ENCODE measurements around the gene GALNT15.

GALNT15 gene

DNA sequence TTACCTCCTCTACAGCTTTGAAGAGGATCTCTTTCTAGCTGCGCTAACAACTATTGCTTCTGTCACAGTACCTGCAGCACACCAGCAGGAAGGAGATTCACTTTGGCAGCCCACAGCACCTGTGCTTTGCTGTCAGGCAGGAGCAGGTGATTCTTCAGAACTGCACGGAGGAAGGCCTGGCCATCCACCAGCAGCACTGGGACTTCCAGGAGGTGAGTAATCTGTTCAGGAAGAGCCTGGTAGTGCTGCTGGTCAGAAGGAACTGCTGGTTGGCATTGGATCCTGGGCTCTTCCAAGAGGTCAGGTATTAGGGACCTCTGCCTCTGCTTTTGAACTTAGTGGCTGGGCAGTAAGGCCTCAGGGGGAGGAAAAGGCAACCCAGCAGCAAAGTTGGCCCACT lies 48.1 kb downstream of the GALNT15 start:
- H3K4me3 Mint-ChIP-seq, result no peak overlapping the region
- no peaks in the 10 kb centered on the region for H3K4me1 Mint-ChIP-seq
- peaks cover 9% of the 10 kb centered on the region for H3K27me3 Mint-ChIP-seq (ENCODE audit: low read depth)
- H3K27ac Mint-ChIP-seq, result no peak overlapping the region
- no peaks in the 10 kb centered on the region for H3K36me3 Mint-ChIP-seq (ENCODE audit: low read depth)
- peaks cover 4% of the 10 kb centered on the region for H3K9me3 Mint-ChIP-seq
- TF ChIP-seq, protein P1, sequence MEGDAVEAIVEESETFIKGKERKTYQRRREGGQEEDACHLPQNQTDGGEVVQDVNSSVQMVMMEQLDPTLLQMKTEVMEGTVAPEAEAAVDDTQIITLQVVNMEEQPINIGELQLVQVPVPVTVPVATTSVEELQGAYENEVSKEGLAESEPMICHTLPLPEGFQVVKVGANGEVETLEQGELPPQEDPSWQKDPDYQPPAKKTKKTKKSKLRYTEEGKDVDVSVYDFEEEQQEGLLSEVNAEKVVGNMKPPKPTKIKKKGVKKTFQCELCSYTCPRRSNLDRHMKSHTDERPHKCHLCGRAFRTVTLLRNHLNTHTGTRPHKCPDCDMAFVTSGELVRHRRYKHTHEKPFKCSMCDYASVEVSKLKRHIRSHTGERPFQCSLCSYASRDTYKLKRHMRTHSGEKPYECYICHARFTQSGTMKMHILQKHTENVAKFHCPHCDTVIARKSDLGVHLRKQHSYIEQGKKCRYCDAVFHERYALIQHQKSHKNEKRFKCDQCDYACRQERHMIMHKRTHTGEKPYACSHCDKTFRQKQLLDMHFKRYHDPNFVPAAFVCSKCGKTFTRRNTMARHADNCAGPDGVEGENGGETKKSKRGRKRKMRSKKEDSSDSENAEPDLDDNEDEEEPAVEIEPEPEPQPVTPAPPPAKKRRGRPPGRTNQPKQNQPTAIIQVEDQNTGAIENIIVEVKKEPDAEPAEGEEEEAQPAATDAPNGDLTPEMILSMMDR (IDR thresholded peaks at IDR 0.05; ENCODE audit: unreplicated experiment in 3 of 3), result no peak

DNA sequence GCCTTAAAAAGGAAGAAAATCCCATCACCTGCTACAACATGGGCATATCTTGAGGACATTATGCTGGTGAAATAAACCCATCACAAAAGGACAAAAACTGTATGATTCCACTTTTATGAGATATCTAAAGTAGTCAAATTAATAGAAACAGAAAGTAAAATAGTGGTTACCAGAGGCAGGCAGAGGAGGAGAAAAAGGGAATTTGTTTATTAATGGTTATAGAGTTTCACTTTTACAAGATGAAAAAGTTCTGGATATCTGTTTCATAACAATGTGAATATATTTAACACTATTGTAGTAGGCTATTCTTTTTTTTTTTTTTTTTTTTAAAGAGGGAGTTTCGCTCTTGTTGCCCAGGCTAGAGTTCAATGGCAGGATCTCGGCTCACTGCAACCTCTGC lies 49.8 kb downstream of the GALNT15 start:
- TF ChIP-seq, protein P1 (IDR thresholded peaks at IDR 0.05; ENCODE audit: unreplicated experiment in 3 of 3), result no peak
- Mint-ChIP-seq H3K36me3 (ENCODE audit: low read depth) (no peaks in the 10 kb centered on the region), H3K9me3 (peaks cover 4% of the 10 kb centered on the region), H3K27ac (no peak overlapping the region), H3K4me3 (no peak overlapping the region), H3K27me3 (ENCODE audit: low read depth) (peaks cover 12% of the 10 kb centered on the region), H3K4me1 (no peaks in the 10 kb centered on the region)

DNA sequence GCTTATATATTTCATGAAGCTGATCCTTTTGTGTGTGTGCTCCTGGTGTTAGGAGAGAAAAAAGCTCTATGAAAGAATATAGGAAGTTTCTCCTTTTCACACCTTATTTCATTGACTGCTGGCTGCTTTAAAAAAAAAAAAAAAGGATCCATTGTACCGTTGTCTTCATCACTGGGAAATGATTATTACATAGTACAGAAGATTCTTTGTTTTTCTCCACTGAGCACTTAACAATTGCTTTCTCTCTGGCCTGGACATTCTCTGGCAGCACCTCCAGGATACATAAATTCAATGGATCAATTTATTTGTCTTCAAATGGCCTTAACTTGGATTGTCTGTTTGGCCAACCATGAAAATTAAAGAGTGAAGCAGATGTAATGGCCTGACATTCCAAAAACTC lies 53.1 kb downstream of the GALNT15 start:
- H3K4me1 Mint-ChIP-seq, result no peaks in the 10 kb centered on the region
- no peaks in the 10 kb centered on the region for H3K36me3 Mint-ChIP-seq (ENCODE audit: low read depth)
- H3K4me3 Mint-ChIP-seq, result no peak overlapping the region
- TF ChIP-seq, protein P1 (IDR thresholded peaks at IDR 0.05; ENCODE audit: unreplicated experiment in 3 of 3), result no peak
- H3K9me3 Mint-ChIP-seq, result no peaks in the 10 kb centered on the region
- H3K27me3 Mint-ChIP-seq (ENCODE audit: low read depth), result peaks cover 9% of the 10 kb centered on the region
- no peak overlapping the region for H3K27ac Mint-ChIP-seq

DNA sequence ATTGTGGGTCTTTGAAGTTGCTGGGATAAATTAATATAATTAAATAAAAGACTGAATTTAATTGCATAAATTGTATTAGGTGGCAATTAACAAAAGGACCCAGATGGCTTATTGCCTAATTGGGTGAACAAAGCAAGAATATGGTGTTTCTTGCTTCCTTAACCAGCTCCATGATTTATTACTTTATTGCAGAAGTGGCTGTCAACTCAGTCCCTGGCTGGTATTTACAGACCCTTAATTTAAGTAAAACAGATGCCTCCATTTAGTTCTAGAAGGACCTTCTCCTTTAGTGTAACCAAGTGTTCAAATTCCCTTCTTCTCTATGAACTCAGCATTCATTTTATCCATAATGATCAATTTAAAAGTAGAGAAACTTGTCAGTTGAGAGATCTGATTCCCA lies 55.2 kb downstream of the GALNT15 start:
- Mint-ChIP-seq H3K9me3 (no peaks in the 10 kb centered on the region), H3K4me3 (no peak overlapping the region), H3K27me3 (ENCODE audit: low read depth) (peaks cover 8% of the 10 kb centered on the region), H3K36me3 (ENCODE audit: low read depth) (no peaks in the 10 kb centered on the region), H3K27ac (no peak overlapping the region), H3K4me1 (no peaks in the 10 kb centered on the region)
- TF ChIP-seq, protein P1 (IDR thresholded peaks at IDR 0.05; ENCODE audit: unreplicated experiment in 3 of 3), result no peak

DNA sequence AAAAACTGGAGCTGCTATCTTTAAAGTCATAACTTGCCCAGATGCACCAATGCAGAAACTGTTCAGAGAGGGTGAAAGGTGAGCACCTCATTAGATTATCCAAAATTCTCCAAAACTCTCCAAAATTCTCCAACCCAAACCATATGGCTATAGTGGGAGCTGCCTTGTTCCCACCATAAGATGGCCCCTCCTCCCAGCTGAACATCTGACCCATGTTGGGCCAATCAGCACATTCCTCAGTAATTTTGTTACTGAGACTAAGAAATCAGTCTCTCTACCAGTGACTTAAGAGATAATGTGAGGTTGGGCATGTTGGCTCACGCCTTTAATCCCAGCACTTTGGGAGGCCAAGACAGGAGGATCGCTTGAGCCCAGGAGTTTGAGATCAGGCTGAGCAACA lies 57.5 kb downstream of the GALNT15 start:
- Mint-ChIP-seq H3K36me3 (ENCODE audit: low read depth) (no peaks in the 10 kb centered on the region), H3K4me3 (no peak overlapping the region), H3K27me3 (ENCODE audit: low read depth) (peaks cover 8% of the 10 kb centered on the region), H3K9me3 (no peaks in the 10 kb centered on the region), H3K27ac (no peak overlapping the region), H3K4me1 (no peaks in the 10 kb centered on the region)
- TF ChIP-seq, protein P1 (IDR thresholded peaks at IDR 0.05; ENCODE audit: unreplicated experiment in 3 of 3), result no peak

DNA sequence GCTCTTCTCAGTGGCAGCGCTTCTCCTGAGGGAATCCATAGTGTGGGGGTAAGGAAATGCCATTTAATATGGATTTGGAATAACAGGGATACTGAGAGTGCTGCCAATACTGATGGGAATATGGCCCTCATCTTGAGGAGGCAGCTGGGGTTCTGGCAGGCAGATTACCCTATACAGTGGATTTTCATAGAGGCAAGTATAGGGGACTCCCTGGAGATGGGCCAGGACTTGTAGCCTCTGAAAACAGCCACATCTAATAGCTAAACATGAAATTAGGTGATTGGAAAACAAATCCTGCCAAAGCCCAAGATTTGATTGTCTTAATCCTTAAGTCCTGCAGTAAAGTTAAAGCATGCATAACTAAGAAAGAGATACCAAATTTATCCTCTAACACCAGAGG lies 59.3 kb downstream of the GALNT15 start:
- H3K9me3 Mint-ChIP-seq, result no peaks in the 10 kb centered on the region
- no peak overlapping the region for H3K4me3 Mint-ChIP-seq
- TF ChIP-seq, protein P1 (IDR thresholded peaks at IDR 0.05; ENCODE audit: unreplicated experiment in 3 of 3), result no peak
- H3K4me1 Mint-ChIP-seq, result no peaks in the 10 kb centered on the region
- no peaks in the 10 kb centered on the region for H3K36me3 Mint-ChIP-seq (ENCODE audit: low read depth)
- H3K27ac Mint-ChIP-seq, result no peak overlapping the region
- peaks cover 5% of the 10 kb centered on the region for H3K27me3 Mint-ChIP-seq (ENCODE audit: low read depth)

Data from nephron (organoid).